NCI-H82 treated with DMSO at 0.1 percent for 48 hours (cell line): ENCODE results near the gene OSTC.

ENCODE experiments used
- DNase-seq: peaks from one replicate; lab custom pipeline; 2025; ENCODE audit not compliant: unreplicated experiment; lab: John Stamatoyannopoulos, UW

Gene OSTC

DNA sequence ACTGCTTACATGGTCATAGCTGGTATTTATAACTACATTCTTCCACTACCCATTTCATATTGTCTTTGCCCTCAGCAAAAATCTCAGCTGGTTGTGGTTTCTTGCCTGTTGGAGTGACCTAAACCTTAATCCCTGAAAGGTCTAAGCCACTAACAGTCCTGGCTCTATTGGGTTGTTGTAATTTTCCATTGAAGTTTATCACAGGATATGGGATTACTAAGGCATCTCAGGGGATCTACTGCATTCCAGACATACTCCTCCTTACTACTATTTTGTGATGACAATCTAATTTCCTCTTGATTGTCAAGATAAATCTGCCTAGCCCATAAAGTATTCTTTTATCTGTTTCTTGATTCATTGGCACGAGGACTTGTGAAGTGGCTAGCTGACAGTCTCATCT, 6.2 kb upstream of the OSTC start:
- no peak for DNase-seq

DNA sequence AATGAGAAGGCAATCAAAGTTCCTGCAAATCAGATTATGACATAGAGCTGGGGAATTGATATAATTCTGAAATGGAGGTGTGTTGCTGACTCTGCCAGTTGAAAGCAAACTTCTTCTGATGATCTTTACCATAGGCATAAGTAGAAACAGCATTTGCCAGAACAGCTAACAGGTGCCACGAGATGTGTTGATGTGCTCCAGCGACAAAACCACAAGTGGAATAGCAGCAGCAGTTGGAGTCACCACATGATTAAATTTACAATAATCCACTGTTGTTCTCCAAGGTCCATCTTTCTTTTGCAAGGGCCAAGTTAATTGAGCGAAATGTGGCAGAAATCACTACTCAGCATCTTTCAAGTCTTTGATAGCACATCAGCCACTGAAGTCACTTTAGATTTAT, 3.7 kb upstream of the OSTC start:
- no peak for DNase-seq

DNA sequence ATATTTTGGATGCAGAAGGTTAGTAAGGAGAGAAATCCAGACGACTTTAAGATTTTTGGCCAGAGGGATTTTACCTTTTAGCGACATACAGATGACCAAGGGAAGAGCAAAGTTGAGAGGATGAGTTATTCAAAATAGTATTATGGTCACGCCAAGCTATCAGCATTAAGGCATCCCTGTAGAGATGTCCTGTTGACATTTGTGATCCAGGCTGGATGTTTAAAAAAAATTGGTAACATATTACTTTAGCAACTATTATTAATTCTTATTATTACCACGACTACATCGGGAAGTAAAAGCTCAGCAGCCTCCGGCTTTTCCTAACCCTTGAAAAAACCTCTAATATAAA, 562 bp upstream of the OSTC start:
- DNase-seq, result no peak

DNA sequence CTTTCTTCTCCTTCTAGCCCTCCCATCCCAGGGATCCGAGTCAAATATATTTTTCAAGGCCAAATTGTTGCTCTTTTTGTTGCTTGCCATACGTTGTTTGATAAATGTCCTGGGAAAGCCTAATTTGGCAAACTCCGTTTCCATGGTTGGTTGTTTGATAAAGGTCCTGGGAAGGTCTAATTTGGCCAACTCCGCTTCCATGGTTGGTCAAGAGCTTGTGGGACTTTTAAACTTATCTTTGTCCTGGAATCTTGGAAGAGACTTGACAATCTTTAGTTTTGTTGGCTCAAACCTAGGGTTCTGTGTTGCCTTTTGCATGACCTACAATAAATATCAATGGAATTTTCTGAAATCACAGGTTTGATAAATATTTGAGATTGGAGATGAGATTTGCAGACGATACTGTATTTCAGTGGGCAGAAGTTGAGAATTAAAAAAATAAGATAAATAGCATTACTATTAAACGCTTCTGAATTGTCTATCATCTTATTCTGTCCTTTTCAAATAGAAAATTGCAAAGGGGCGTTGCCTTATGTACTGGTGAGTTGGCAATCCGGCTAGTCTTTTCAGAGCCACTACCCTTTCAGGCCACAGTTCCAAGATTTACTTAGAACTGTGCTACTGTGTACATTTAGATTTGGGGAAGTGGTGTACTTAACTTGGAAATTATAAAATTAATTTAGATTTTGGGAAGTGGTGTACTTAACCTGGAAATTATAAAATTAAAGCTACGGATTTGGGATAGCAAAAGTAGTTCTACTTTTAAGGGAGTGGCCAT, 804 bp downstream of the OSTC start:
- no peak for DNase-seq

DNA sequence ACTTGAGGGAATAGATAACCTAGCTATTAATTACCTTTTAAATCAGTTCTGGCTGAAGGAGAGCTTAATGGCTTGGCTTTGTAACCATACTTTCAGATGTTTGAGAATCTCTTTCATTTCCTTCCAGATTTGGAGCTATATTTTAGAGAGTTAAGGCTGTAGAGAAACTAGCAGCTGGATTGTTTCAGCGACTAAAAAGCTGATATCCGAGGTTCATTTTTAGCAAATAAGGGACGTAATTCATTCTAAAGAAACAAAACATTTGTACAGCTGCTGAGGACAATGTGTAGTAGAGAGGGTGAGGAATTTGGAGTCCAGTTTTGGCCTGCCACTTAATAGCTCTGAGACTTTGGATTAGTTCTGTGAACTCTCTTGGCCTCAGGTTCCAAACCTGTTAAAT, 12.2 kb downstream of the OSTC start:
- no peak for DNase-seq

DNA sequence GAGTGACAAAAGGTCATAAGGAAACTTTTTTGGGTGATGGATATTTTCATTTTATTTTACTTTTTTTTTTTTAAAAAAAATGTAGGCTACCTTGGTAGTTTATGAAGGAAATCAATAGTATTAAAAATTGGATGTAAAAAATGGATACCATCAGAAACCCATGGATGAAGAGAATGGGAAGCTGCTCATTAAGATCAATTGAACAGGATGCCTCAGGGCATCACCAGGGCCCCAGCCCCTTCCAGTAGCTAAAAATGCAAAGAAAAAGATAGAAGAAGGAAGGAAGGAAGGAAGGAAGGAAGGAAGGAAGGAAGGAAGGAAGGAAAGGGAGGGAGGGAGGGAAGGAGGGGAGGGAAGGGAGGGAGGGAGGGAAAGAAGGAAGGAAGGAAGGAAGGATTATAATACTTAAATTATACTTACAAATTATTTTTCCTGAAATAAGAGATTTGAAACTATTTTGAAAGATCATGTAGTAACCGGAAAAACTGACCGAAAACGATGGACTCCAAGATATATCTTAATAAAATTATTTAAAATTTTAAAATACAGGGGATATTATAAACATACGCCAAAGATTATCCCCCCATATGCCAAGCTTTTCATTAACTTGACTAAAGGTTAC, 24.1 kb downstream of the OSTC start:
- no peak for DNase-seq

DNA sequence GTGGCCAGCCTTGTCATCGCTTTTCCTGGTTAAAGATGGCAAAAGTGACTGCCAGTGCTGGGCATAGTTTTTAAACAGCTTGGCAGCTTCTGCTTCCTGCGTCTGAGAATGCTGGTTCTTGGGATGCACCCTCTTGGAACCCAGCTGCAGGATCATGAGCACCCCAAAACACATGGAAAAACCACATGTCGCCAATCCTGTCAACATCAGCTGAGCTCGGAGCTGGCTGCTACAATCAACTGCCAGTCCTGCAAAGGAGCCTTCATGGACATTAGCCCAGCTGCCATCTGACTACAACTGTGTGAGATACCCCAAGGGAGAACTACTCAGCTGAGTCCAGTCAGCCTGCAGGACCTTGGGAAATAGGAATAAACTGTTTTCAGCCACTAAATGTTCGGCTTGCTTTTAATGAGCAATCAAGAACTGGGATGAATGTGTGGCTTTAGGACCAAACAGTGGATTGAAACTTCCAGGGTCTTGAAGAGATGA, 31.0 kb downstream of the OSTC start:
- DNase-seq, result no peak

DNA sequence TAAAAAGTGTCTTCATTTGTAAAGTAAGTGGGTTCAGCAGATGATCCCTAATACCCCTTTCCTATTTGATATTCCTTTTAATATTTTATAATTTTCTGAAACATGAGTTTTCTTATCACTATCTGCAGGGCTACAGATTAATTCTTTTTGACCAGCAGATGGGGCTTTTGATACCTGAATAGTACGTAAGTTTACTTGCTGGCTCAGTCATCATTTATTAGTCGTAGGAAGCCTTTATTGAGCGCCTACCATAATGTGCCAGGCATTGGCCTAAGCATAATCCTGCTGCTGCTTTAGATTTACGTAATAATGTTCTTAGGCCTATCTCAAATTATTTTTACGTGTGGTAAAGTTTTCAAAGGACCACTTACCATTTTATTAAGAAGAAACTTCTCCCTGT, 33.1 kb downstream of the OSTC start:
- DNase-seq, result no peak

DNA sequence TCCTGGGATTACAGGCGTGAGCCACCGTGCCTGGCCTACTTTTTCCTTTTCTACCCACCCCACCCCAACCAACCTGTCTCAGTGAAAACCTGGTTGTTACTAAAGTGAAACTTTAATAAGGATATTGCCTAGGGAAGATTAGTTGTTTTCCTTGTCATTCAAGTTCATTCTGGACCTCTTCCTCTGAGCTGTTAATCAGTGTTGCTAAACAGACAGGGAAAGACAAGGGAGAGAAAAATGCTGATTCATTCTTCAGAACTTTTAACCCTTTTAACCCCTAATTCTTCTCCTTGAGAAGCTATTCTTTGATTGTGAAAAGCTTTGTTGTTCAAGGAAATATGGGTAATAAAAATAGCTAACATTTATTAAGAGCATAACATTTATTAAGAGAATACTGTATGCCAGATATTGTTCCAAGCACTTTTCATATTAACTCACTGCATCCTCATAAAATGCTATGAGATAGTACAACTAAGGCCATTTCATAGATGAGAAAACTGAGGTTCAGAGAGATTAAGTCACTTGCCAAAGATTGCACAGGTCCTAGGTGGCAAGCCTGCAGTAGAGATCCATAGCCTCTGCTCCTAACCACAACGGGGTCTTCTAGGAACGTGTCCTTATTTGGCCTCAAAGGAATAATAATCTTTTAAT, 34.8 kb downstream of the OSTC start:
- DNase-seq, result no peak

DNA sequence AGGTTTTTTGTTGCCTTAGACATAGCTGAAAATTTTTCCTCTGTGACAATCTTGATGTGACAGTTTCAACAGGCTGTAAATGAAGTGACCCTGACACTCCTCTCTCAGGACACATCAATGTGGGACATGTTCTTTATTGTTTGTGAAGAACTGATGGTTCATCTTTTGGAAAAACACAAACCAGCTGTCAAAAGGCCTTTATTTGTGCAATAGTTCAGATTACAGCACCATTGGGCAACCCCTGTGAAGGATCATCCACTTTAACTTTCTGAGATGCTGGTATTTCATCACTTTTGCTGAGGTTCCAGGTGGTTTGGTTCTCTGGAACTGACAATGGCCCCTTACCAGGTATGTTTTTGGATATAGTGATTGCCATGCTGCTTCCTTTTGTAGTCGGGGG, 40.3 kb downstream of the OSTC start:
- no peak for DNase-seq

DNA sequence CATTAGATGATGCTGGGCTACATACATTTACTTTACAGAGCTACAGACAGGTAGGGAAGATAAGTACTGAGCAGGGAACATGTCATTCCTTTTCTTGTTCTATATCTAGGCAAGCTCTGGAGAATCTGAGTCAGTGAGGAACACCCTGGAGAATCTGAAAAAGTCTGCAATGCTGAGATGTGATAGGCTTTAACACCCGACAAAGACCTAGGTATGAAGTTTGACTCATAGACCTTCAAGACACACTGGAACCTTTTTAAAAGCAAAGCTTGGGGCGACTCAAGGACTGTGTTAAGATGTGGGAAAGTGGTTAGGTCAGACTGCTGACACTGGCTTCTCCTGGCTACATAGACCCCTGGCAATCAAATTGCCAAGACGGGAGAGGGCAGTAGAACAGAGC, 42.8 kb downstream of the OSTC start:
- DNase-seq, result no peak

DNA sequence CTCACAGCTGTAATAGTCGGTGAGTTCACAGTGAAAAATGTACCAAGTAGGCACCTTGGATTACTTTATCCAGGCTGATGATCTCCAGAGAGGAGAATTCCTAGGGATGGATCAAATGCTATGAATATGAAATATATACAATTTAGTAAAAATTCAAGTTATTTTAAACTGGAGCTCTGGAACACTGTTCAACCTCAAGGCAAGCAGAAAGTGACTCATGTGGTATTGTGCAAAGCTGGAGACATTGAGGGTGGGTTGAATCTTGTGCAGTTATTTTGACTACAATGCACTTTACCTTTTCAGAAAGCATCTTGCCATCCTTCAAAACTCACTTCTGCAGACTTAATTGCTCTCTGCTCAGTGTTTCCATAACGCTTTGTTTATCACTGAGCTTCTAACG, 43.4 kb downstream of the OSTC start:
- no peak for DNase-seq

DNA sequence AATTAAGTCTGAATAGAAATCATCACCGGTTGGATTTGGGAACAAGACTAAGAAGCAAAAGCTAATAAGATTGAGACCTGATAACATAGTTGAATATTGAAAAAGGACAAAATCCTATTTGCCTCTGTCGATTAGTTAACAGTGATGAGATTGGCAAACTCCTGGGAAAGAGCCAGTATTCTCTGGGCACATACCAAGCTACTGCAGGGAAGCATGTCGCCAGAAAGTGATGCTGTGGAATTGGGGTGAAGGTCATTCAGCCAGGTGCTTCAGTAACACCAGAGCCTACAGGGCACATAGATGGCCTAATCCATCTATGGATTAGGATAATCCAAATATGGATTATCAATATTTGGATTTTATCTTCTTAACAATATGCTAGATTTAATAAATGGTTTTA, 44.0 kb downstream of the OSTC start:
- no peak for DNase-seq

DNA sequence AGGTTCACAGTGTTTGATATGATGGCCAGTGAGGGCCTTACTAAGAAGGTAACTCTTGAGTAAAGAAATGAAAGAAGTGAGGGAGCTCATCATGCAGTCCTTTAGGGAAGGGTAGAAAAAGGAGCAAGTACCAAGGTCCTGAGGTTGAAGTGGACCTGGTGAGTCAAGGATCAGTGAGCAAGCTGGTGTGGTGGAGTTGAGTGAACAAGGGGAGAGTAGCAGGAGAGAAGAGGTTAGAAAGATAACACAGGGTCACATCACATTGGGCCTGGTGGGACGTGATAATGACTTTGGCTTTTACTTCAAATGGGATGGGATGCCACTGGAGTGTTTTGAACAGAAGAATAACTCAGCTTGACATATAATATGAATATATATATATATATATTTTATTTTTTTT, 44.7 kb downstream of the OSTC start:
- no peak for DNase-seq

DNA sequence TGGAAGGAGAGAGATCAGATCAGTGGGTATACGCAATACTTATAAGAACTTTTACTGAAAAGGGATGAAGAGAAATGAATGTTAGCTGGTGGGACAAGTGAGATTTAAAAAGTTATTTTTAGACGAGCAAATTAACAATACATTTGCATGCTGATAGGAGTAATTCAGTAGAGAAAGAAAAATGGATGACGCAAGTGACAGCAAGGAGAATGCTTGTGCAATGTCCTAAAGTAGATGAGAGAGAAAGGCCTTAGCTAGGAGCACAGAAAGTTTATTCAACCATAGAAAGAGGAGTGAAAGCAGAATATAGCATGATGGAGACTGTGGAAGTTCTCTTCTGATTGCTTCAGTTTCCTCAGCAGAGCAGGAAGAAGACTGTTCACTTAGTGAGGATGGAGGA, 45.8 kb downstream of the OSTC start:
- no peak for DNase-seq

DNA sequence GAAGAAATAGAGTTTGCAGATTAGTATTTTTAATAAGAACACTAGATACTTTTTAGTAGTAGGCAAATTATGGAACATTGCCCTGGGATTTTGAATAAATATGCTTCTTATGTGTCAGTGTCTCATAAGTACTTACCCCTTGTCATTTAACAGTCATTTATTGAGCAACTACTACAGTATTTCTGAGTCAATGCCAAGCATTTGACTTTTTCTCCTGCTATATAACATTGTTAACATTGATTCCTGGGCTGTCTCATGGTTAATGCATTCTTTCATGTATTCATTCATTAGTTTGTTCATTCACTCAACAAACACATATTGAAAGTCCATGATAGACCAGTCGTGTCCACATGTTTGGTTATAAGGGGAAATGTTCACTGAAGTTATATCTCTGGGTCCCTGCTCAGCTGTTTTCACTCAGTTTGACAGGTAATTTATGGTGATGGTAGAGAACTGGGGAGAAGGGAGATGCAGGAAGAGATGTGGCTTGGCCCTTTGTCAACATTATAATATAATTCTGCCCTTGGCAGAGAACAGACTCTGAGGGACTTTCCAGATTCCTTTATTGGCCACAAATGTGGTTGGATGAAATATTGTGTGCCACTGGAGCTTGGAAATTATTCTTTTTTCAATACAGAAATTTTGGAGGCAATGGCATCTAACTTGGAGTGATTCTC, 49.8 kb downstream of the OSTC start:
- DNase-seq, result no peak

DNA sequence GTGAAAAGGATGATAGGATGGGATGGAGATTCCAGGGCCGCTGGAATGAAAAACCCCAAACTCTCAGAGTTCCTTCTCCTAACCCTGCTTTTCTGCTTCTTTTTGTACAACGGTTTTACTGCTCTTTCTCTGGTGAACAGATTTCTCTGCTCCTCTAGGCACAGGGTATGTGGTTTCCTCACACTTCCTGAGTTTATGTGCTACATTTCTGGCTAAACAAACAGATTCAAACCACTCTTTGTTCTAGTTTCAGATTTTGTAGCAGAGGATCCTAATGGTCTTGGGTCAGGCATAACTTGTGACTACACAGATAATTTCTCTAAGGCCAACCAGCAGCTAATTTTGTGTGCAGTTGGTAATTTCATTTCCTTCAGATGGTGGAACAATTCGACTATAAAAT, 52.6 kb downstream of the OSTC start:
- no peak for DNase-seq

DNA sequence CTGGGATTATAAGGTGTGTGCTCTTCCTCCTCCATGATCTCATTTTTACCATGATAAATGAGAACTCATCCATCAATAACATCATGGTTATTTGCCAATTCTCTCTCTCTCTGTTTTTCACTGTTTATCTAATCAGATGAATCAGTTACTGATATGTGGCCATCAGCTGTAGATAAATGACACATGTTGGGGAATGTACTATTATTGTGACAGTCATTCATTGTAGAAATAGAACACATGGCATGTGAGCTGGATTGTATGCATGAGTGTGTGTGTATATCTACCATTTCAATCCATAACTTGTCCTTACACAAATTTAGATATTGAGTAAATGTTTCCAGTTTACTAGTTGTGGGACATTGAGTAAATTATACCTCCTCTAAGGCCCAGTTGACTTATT, 53.0 kb downstream of the OSTC start:
- DNase-seq, result no peak

DNA sequence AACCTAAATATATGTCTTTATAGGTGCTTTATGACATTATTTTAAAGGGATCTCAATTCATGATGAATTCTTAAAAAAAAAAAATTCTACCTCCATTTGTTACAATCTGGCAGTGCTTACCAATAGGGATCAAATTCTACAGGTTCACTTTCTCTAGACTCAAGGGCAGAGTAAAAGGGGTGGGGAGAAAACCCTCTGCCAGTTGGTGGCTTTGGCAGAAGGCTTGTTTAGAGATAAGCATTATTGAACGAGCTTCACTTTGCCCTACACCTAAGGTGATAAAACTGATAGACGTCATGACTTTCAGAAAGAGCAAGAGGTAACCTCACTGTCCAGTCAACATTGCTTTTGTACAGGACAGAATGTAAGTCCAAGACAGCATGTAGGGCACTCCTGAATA, 53.6 kb downstream of the OSTC start:
- no peak for DNase-seq

DNA sequence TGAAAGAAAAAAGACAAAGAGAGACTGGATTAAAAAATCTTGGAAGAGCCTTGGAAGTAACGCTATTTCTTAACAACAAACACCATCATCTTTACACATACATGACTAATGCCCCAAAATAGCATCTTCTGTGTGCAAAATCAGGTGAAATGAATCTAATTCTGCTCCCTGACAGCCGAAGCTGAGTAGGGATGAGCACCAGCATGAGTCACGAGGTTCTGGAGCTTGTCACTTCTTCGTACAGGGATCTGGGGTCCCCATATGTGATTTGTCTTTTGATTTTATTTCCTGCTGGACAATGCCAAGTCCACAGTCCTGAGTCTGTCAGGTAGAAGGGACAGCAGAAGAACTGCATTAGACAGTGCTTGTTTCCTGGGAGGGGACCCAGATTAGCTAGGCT, 55.9 kb downstream of the OSTC start:
- DNase-seq, result no peak

DNA sequence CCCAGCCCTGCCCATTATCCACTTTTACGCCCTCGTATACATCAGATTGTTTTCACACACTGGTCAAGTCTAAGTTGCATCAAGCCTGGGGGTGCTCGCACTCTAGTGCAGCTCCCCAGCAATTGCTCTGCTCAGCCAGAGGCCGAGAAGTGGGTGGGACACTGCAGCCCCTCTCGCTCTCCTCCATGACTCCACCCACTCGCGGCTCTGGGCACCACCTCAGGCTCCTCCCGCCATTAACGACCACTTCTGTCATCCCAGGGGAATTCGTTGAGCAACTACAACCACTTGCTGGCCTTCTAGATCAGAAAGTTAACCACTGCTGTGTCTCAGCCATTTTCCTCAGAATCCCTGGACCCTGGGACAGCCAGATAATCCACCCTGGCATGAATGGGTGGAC, 58.8 kb downstream of the OSTC start:
- no peak for DNase-seq

DNA sequence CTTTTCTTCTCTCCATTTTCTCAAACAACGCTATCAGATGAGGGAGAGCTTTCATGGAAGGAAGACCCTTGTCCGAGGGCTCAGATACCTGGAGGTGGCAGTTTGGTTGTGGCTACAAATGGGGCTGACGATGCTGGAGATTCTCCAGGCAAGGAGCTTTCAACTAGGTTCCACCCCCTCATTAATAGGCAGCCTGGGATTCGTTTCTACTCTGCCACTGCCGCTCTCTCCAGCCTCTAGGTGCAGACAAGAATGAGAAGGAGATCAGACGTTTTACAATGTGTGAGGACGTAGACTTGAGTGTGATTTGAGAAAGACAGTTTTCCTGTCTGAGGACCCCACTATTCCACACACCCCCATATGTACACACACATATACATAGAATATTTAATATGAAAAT, 59.3 kb downstream of the OSTC start:
- DNase-seq, result no peak
